NCI-H460 (cell line): Measurements from ENCODE around the gene PPP6R2. TPM values are rescaled to one million over a fixed set of nuclear protein-coding genes. Genes with fewer than 3 reads are reported as not detected.
"Not testable (repeated sequence)": the region's sequence is repeated elsewhere in the genome, so short reads cannot be mapped to it uniquely, and the experiment has no call there.

Source experiments
- DNase-seq: peaks from one replicate; pipeline ENCODE4 v3.0.0-alpha.2; 2016; ENCODE audit warnings: low read depth; ENCODE audit errors: extremely low read depth
- total RNA-seq: library from RNA; depleted of rRNA; stranded (reverse); fragments of >200 nt; shearing (Covaris generic); gene quantifications from 2 replicates; pipeline ENCODE4 v1.2.3, GENCODE V29; 2014

PPP6R2 gene
- total RNA-seq, 1 experiment from 2014 or later = 24.5 TPM

- DNase-seq = no peak
These were observed 76.9 kb downstream of the PPP6R2 start for GRCh38 chr22:50420015-50420414.

- no peak for DNase-seq
These were observed 77.5 kb downstream of the PPP6R2 start for GRCh38 chr22:50420581-50420980.

- no peak for DNase-seq
These were observed 78.9 kb downstream of the PPP6R2 start for GRCh38 chr22:50422046-50422445.

GRCh38 chr22:50422961-50423815 lies 80.1 kb downstream of the PPP6R2 start:
- DNase-seq = no peak

- DNase-seq = no peak
These were observed 80.8 kb downstream of the PPP6R2 start for GRCh38 chr22:50423956-50424355.

GRCh38 chr22:50425179-50425916 lies 82.2 kb downstream of the PPP6R2 start:
- DNase-seq = no peak

- no peak for DNase-seq
These were observed 89.2 kb downstream of the PPP6R2 start for GRCh38 chr22:50432131-50432876.

GRCh38 chr22:50432877-50433510 lies 89.9 kb downstream of the PPP6R2 start:
- not testable (repeated sequence) for DNase-seq

- DNase-seq = no peak
These were observed 91.7 kb downstream of the PPP6R2 start for GRCh38 chr22:50434849-50435248.

GRCh38 chr22:50435291-50436014 lies 92.3 kb downstream of the PPP6R2 start:
- DNase-seq = no peak

- no peak for DNase-seq
These were observed 93.1 kb downstream of the PPP6R2 start for GRCh38 chr22:50436015-50436830.

- no peak for DNase-seq
These were observed 93.8 kb downstream of the PPP6R2 start for GRCh38 chr22:50436841-50437341.

- DNase-seq = no peak
These were observed 94.6 kb downstream of the PPP6R2 start for GRCh38 chr22:50437511-50438304.

- DNase-seq = no peak
These were observed 95.5 kb downstream of the PPP6R2 start for GRCh38 chr22:50438305-50439275.

- DNase-seq = no peak
These were observed 96.3 kb downstream of the PPP6R2 start for GRCh38 chr22:50439314-50439870.

GRCh38 chr22:50439871-50440331 lies 96.8 kb downstream of the PPP6R2 start:
- no peak for DNase-seq
